Neuronal stem cell (in vitro differentiated cells): ENCODE results near the gene ERC2.

Experiments used
- DNase-seq: peaks from one replicate; pipeline ENCODE4 v3.0.0-alpha.2; 2013; ENCODE audit warnings: low spot score
- H2AFZ ChIP-seq: one replicate; pipeline ENCODE4 v1.6.1; 2013; ENCODE audit warnings: mild to moderate bottlenecking, low read length, inconsistent platforms
- H2AK5ac ChIP-seq: 2 replicates; pipeline ENCODE4 v1.6.1; 2013; ENCODE audit warnings: low read depth, mild to moderate bottlenecking, inconsistent platforms, low read length, moderate library complexity, mixed read lengths
- H2BK120ac ChIP-seq: 2 replicates; pipeline ENCODE4 v1.6.1; 2013; ENCODE audit warnings: low read depth, mild to moderate bottlenecking, inconsistent platforms, low read length, moderate library complexity, mixed read lengths
- H2BK12ac ChIP-seq: one replicate; pipeline ENCODE4 v1.6.1; 2013; ENCODE audit warnings: low read length, inconsistent platforms
- H2BK15ac ChIP-seq: 2 replicates; pipeline ENCODE4 v1.6.1; 2013; ENCODE audit warnings: mild to moderate bottlenecking, low read length, inconsistent platforms, mixed read lengths
- H2BK5ac ChIP-seq: one replicate; pipeline ENCODE4 v1.6.1; 2013; ENCODE audit warnings: inconsistent platforms, mild to moderate bottlenecking, low read length, moderate library complexity
- H3K14ac ChIP-seq: one replicate; pipeline ENCODE4 v1.6.1; 2013; ENCODE audit warnings: low read length, inconsistent platforms
- H3K18ac ChIP-seq: 2 replicates; pipeline ENCODE4 v1.6.1; 2013; ENCODE audit warnings: low read length, inconsistent platforms
- H3K23ac ChIP-seq: 2 replicates; pipeline ENCODE4 v1.6.1; 2013; ENCODE audit warnings: low read depth, mild to moderate bottlenecking, mixed read lengths, low read length, inconsistent platforms; ENCODE audit not compliant: poor library complexity
- H3K27ac ChIP-seq: replicated peaks from 3 replicates; pipeline ENCODE4 v1.5.1; 2013; ENCODE audit warnings: low read length, inconsistent platforms
- H3K27me3 ChIP-seq, 3 experiments: 2 replicates each; pipeline ENCODE4 v1.6.1; 2013; ENCODE audit warnings: low read length in 3 of 3, mild to moderate bottlenecking in 2 of 3, inconsistent platforms in 1 of 3, low read depth in 1 of 3, mixed read lengths in 1 of 3, moderate library complexity in 1 of 3; ENCODE audit not compliant: control insufficient read depth in 3 of 3, insufficient read depth in 3 of 3
- H3K36me3 ChIP-seq, 2 donors: replicated peaks in 1 of 2; 2 replicates each; pipeline ENCODE4 v1.6.1; 2013; ENCODE audit warnings: low read length in 2 of 2; ENCODE audit not compliant: control insufficient read depth in 2 of 2, insufficient read depth in 2 of 2
- H3K4ac ChIP-seq: 2 replicates; pipeline ENCODE4 v1.6.1; 2013; ENCODE audit warnings: inconsistent platforms, mild to moderate bottlenecking, low read length, moderate library complexity
- H3K4me1 ChIP-seq, 2 donors: 1 replicate in 1 of 2; 2 replicates in 1 of 2; pipeline ENCODE4 v1.6.1; 2013; ENCODE audit warnings: low read length in 2 of 2, low read depth in 1 of 2; ENCODE audit not compliant: control insufficient read depth in 2 of 2, insufficient read depth in 1 of 2
- H3K4me2 ChIP-seq: one replicate; pipeline ENCODE4 v1.6.1; 2013; ENCODE audit warnings: mild to moderate bottlenecking, low read length, inconsistent platforms; ENCODE audit not compliant: insufficient read depth, poor library complexity, severe bottlenecking
- H3K4me3 ChIP-seq, 2 donors: 2 replicates each; pipeline ENCODE4 v1.5.1; 2013; ENCODE audit warnings: low read length in 2 of 2, mild to moderate bottlenecking in 2 of 2, inconsistent platforms in 1 of 2, moderate library complexity in 1 of 2
- H3K79me1 ChIP-seq: one replicate; pipeline ENCODE4 v1.6.1; 2013; ENCODE audit warnings: low read depth, mild to moderate bottlenecking, inconsistent platforms, low read length, moderate library complexity
- H3K9ac ChIP-seq: one replicate; pipeline ENCODE4 v1.6.1; 2013; ENCODE audit warnings: mild to moderate bottlenecking, low read depth, low read length, inconsistent platforms; ENCODE audit not compliant: poor library complexity
- H3K9me3 ChIP-seq, 2 donors: replicated peaks in 1 of 2; 2 replicates each; pipeline versions ENCODE3 to v1.6.1; 2013; ENCODE audit warnings: low read length in 2 of 2, mild to moderate bottlenecking in 2 of 2, inconsistent platforms in 1 of 2, low read depth in 1 of 2, mixed read lengths in 1 of 2, moderate library complexity in 1 of 2; ENCODE audit not compliant: control insufficient read depth in 2 of 2, insufficient read depth in 1 of 2
- H4K8ac ChIP-seq: one replicate; pipeline ENCODE4 v1.6.1; 2013; ENCODE audit warnings: low read depth, mild to moderate bottlenecking, inconsistent platforms, low read length, moderate library complexity
- H4K91ac ChIP-seq: one replicate; pipeline ENCODE4 v1.6.1; 2013; ENCODE audit warnings: low read length, low read depth, mild to moderate bottlenecking, inconsistent platforms; ENCODE audit not compliant: poor library complexity
- WGBS, 2 donors: extraction: QIAGEN DNeasy Blood & Tissue Kit; methylation state at CpG; one replicate each; pipeline ENCODE4 v1.1.7; 2013; ENCODE audit warnings: missing lambda C conversion rate in 2 of 2, mixed read lengths in 1 of 2; ENCODE audit not compliant: insufficient read length in 2 of 2, insufficient replicate concordance in 1 of 2; ENCODE audit errors: extremely low coverage in 2 of 2; 5-methylcytosine and 5-hydroxymethylcytosine counted together

ERC2 gene

DNA sequence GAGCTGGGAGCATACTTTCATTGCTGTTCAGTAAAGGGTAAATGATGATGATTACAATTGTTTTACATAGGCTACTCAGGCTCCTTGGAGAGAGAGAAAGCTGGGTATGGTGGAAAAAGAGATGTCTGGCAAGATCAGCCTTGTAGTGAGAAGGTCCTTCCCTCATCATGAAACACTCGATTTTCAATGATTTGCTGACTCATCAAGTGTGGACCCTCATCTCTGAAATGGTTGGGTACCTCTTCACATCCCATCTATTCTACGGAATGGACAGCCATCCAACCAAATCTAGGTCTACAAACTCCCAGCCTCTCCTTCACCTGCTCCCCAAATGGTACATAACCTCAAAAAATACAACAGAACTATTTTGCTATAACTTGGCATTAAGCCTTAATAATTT, 610.6 kb downstream of the ERC2 start:
- Histone ChIP-seq H2AFZ (no peak overlapping the region), H2BK120ac (no peak overlapping the region), H4K8ac (no peak overlapping the region), H3K4me2 (no peak overlapping the region), H3K4me3 (no peak overlapping the region), H2BK5ac (no peak overlapping the region), H2BK15ac (no peak overlapping the region), H3K4ac (no peak overlapping the region), H3K23ac (no peak overlapping the region), H3K27me3 (no peaks in the 10 kb centered on the region), H3K27ac (no peak overlapping the region), H3K36me3 (no peaks in the 10 kb centered on the region), H3K18ac (no peak overlapping the region), H3K4me1 (peaks cover 15 to 29% of the 10 kb centered on the region in 2 donors), H3K9ac (no peak overlapping the region), H3K79me1 (no peaks in the 10 kb centered on the region), H3K9me3 (no peaks in the 10 kb centered on the region), H2AK5ac (no peak overlapping the region), H4K91ac (no peak overlapping the region), H3K14ac (no peak overlapping the region), H2BK12ac (no peak overlapping the region)
- DNase-seq = no peak
- WGBS, 2 donors = no CpG with 5 or more reads among the region's 2 CpGs

GRCh38 chr3:55855311-55855710, 613.0 kb downstream of the ERC2 start:
- Histone ChIP-seq H3K4me2 (no peak overlapping the region), H3K23ac (no peak overlapping the region), H4K8ac (no peak overlapping the region), H3K4me3 (no peak overlapping the region), H2AK5ac (no peak overlapping the region), H3K9ac (no peak overlapping the region), H3K4me1 (peaks cover 15 to 27% of the 10 kb centered on the region in 2 donors), H3K9me3 (no peaks in the 10 kb centered on the region), H3K36me3 (no peaks in the 10 kb centered on the region), H3K27me3 (no peaks in the 10 kb centered on the region), H3K27ac (no peak overlapping the region), H2AFZ (no peak overlapping the region), H3K14ac (no peak overlapping the region), H2BK15ac (no peak overlapping the region), H2BK5ac (no peak overlapping the region), H3K4ac (no peak overlapping the region), H2BK12ac (no peak overlapping the region), H4K91ac (no peak overlapping the region), H3K79me1 (no peaks in the 10 kb centered on the region), H2BK120ac (no peak overlapping the region), H3K18ac (no peak overlapping the region)
- DNase-seq = no peak
- WGBS, 2 donors = no CpG with 5 or more reads among the region's 2 CpGs

GRCh38 chr3:55854494-55854893, 613.8 kb downstream of the ERC2 start:
- Histone ChIP-seq H2BK12ac (no peak overlapping the region), H2BK15ac (no peak overlapping the region), H3K27ac (no peak overlapping the region), H3K9ac (no peak overlapping the region), H3K18ac (peak overlapping the region; percentile 44), H4K8ac (no peak overlapping the region), H2AFZ (peak overlapping the region; percentile 68), H3K4ac (no peak overlapping the region), H3K23ac (no peak overlapping the region), H2BK120ac (no peak overlapping the region), H3K27me3 (no peaks in the 10 kb centered on the region), H3K79me1 (no peaks in the 10 kb centered on the region), H3K4me1 (peaks cover 12 to 20% of the 10 kb centered on the region in 2 donors), H3K4me2 (no peak overlapping the region), H3K14ac (no peak overlapping the region), H3K4me3 (peak overlapping the region in 1 of 2 donors; percentile 11), H2AK5ac (no peak overlapping the region), H4K91ac (no peak overlapping the region), H2BK5ac (no peak overlapping the region), H3K9me3 (no peaks in the 10 kb centered on the region), H3K36me3 (no peaks in the 10 kb centered on the region)
- no peak for DNase-seq
- WGBS, 2 donors = no CpG with 5 or more reads among the region's 5 CpGs

- no peaks in the 10 kb centered on the region for H3K36me3 ChIP-seq
- no peak overlapping the region for H4K8ac ChIP-seq
- H2AFZ ChIP-seq = no peak overlapping the region
- H3K9ac ChIP-seq = no peak overlapping the region
- no CpG with 5 or more reads among the region's 2 CpGs for WGBS, 2 donors
- no peak overlapping the region for H4K91ac ChIP-seq
- H3K4me1 ChIP-seq = peaks cover 4 to 20% of the 10 kb centered on the region in 2 donors
- H3K4ac ChIP-seq = no peak overlapping the region
- H3K79me1 ChIP-seq = no peaks in the 10 kb centered on the region
- no peak overlapping the region for H2AK5ac ChIP-seq
- no peak overlapping the region for H2BK5ac ChIP-seq
- no peak overlapping the region for H3K18ac ChIP-seq
- H3K4me2 ChIP-seq = no peak overlapping the region
- H3K23ac ChIP-seq = no peak overlapping the region
- DNase-seq = no peak
- no peak overlapping the region for H2BK120ac ChIP-seq
- H3K27me3 ChIP-seq = no peaks in the 10 kb centered on the region
- no peak overlapping the region for H3K14ac ChIP-seq
- H2BK15ac ChIP-seq = no peak overlapping the region
- H3K27ac ChIP-seq = no peak overlapping the region
- no peak overlapping the region for H2BK12ac ChIP-seq
- no peaks in the 10 kb centered on the region for H3K9me3 ChIP-seq
- H3K4me3 ChIP-seq = no peak overlapping the region
Measured at GRCh38 chr3:55852326-55852725, 615.9 kb downstream of the ERC2 start.
